DMS53 (cell line): ENCODE measurements around the gene ANXA8L1.
"Not testable (repeated sequence)": the region's sequence is repeated elsewhere in the genome, so short reads cannot be mapped to it uniquely, and the experiment has no call there.

Source experiments
- DNase-seq: peaks from one replicate; lab custom pipeline; 2025; lab: John Stamatoyannopoulos, UW

The ANXA8L1 gene

DNA sequence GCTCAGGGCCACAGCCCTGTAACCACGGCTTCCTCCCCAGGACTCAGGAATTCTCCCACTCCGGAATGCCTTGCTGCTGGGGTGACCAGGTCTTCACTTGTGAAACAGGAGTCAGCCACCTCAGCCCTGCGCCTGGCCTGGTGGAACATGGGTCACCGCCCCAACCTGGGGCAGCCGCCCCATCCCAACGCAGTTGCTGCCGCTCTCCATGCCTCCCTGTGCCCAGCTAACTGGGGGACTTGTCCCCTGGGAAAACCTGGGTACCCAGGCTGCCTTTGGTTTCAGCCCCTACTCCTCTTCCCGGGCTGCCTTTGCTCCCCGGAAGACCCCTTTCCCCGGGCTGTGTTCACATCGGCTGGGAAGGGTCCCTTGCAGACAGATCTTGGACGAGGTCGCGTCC, 22.2 kb downstream of the ANXA8L1 start:
- not testable (repeated sequence) for DNase-seq

DNA sequence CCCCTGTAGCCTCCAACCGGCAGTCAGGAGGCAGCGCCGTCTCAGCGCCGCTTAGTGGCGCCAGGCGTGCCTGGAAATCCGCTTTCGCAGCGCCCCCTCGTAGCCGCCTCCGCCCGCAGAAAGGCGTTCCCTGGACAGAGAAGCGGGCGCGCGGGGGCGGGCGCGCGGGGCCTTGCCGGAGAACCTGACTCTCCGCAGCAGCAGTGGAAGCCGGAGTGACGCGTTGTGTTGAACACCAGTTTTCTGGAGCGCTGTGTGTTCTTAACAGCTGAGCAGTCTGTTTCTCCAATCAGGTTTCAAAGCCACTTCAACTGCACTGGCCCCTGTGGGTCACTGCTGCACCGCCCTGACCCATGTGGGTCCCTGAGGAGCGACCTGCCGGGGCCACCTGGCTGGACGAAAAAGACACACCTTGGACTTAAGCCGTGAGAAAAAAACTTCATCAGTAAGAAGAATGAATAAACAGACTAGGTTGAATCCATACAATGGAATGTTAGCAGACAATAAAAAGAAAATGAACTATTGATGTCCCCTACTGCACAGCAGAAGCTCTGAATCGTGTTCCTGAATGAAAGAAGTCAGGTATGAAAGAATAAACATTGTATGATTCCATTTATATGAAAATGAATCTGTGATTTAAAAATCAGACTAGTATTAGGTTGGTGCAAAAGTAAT, 22.8 kb downstream of the ANXA8L1 start:
- DNase-seq, result peak; percentile 59

DNA sequence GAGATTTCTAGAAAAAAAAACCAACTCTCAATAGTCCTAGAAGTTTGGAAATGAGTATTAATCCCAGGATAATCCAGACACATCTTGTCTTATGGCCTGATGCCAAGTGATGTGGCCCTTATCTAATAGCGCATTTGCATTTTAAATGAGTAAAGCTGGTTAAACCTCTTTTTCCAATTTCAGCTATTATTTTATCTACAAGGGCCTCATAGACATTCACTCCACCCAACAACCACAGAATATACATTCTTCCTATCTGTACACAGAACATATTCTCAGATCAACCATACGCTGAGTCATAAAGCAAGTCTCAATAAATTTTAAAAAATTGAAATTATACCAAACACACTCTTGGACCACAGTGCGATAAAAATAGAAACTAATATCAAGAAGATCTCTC, 34.0 kb downstream of the ANXA8L1 start:
- DNase-seq, result not testable (repeated sequence)

- DNase-seq, result not testable (repeated sequence)
Observed at GRCh38 chr10:46411123-46411522, 35.5 kb downstream of the ANXA8L1 start.

DNA sequence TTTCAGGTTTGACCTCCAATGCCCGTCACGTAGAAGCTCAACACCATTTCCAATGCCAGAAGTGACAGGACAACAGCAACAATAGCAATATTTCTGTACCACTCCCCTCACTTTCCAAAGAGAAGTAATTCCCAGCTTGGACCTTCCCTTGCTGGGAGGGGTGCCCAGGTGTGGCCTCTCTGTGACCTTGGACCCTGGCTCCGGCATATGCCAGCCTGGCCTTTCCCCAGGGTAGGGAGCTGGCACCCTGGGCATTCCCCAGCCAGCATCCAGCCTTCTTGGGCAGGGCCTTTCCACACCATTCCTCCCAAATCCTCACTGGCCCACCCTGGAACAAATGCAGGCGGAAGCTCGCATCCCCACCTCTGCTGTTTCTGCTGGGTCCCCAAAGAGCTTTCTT, 37.1 kb downstream of the ANXA8L1 start:
- not testable (repeated sequence) for DNase-seq

DNA sequence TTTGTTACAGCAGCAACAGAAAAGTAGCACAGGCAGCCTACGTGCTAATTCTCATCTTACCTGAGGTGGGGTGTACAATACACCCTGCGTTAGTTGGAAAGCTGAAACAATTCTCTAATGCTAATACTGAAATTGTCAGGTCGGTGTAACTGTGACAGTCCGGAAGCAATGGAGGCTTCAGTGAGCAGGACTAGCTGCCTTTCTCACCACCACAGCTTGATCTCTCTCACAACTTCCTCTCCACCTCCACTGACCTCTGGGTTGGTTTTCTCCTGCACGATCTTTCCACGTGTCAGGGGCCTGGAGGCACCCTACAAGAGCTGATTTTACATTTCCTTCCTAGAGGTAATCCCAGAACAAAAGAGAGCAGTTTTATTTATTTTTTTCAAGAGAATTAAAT, 39.7 kb downstream of the ANXA8L1 start:
- DNase-seq, result not testable (repeated sequence)

- DNase-seq, result not testable (repeated sequence)
Observed at GRCh38 chr10:46418283-46418682, 42.7 kb downstream of the ANXA8L1 start.

GRCh38 chr10:46419570-46420379, 44.2 kb downstream of the ANXA8L1 start:
- DNase-seq, result not testable (repeated sequence)

GRCh38 chr10:46423550-46423949, 48.0 kb downstream of the ANXA8L1 start:
- not testable (repeated sequence) for DNase-seq

GRCh38 chr10:46440942-46441341, 65.4 kb downstream of the ANXA8L1 start:
- DNase-seq, result not testable (repeated sequence)
